Measurements from ENCODE around the gene BCL11B.

The BCL11B gene

DNA sequence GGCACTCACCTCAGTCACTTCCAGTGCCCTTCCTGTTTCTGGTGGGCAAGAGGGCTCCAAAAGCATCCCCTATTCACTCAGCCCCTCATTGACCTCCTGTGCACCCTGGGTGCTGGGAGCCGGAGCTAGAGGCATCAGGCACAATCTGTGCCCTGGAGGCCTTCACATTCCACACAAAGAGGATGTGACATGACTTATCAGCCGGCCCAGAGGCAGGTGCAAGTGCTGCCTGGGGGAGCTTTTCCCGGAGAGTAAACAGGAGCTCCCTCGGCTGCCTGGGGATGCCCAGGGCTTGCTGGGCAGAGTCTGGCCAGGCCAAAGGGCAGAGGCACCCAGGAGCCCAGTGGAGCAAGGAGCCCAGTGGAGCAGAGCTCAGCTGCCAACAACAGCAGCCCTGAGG, 64.5 kb downstream of the BCL11B start:
- DNase-seq (no peak), ATAC-seq (no peak)
- peak overlapping the region; percentile 98 for H3K27ac Mint-ChIP-seq
- no peak overlapping the region for H3K4me3 Mint-ChIP-seq
- H3K9me3 Mint-ChIP-seq, result no peaks in the 10 kb centered on the region
- no peaks in the 10 kb centered on the region for H3K27me3 Mint-ChIP-seq
- peaks cover 99% of the 10 kb centered on the region for H3K4me1 Mint-ChIP-seq
- H3K36me3 Mint-ChIP-seq (ENCODE audit: low read depth), result peaks cover 16% of the 10 kb centered on the region

GRCh38 chr14:99206090-99206489, 65.9 kb downstream of the BCL11B start:
- peak overlapping the region; percentile 98 for H3K27ac Mint-ChIP-seq
- H3K9me3 Mint-ChIP-seq, result no peaks in the 10 kb centered on the region
- ATAC-seq (no peak), DNase-seq (no peak)
- no peaks in the 10 kb centered on the region for H3K27me3 Mint-ChIP-seq
- H3K4me3 Mint-ChIP-seq, result peak overlapping the region; percentile 40
- H3K36me3 Mint-ChIP-seq (ENCODE audit: low read depth), result peaks cover 16% of the 10 kb centered on the region
- peaks cover 99% of the 10 kb centered on the region for H3K4me1 Mint-ChIP-seq

DNA sequence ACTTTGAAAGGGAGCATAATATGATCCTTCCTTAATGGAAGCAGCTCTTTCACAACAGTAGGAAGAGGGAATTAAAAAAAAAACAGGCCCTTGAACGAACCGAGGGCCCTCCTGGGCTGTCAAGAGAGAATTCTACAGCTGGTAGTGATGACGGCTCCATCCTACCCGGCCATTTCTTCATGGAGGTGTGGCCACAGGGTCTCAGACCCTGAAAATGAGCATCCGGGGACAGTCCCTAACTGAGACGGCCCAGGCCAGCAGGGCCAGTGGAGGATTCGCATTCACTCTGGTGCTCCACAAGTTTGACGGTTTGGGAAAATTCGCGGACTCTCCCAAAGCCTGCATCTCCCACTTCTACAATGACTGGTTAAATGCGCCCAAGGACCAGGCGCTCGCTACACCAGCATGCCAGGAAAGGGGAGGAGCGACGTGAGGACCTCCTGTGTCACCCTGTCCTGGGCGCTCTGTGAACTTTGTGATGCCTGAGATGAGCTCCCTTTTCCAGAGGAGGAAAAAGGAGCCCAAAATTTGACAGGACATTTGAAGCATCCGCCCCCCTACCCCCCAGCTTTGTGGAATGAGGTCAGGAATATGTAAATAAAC, 66.8 kb downstream of the BCL11B start:
- Mint-ChIP-seq H3K36me3 (ENCODE audit: low read depth) (peaks cover 16% of the 10 kb centered on the region), H3K9me3 (no peaks in the 10 kb centered on the region), H3K4me1 (peaks cover 99% of the 10 kb centered on the region), H3K4me3 (peak overlapping the region; percentile 40), H3K27me3 (no peaks in the 10 kb centered on the region), H3K27ac (peak overlapping the region; percentile 98)
- ATAC-seq (peak; percentile 34), DNase-seq (no peak)

- H3K9me3 Mint-ChIP-seq, result no peaks in the 10 kb centered on the region
- peaks cover 100% of the 10 kb centered on the region for H3K4me1 Mint-ChIP-seq
- no peak overlapping the region for H3K4me3 Mint-ChIP-seq
- no peaks in the 10 kb centered on the region for H3K27me3 Mint-ChIP-seq
- ATAC-seq, result no peak
- peak overlapping the region; percentile 98 for H3K27ac Mint-ChIP-seq
- no peak for DNase-seq
- H3K36me3 Mint-ChIP-seq (ENCODE audit: low read depth), result peaks cover 22% of the 10 kb centered on the region
Observed at GRCh38 chr14:99203801-99204200, 68.2 kb downstream of the BCL11B start.

DNA sequence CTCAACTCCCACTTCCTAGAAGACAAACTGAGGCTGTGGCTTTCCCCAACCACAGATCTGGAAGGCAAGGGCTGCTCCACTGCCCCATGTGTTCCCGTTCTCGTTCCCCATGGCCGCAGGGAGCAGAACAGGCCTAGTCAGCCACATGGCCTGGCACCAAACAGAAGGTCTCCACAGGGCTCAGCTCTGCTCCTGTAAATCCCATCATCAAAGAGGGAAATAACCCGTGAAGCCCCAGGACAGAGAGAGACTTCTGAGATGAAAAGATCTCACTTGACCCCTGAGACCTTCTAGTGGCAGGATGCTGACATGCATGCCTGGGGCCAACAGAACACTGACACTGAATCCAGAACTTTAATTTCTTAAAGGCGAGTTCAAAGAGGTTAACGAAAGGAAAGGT, 68.9 kb downstream of the BCL11B start:
- Mint-ChIP-seq H3K4me1 (peaks cover 100% of the 10 kb centered on the region), H3K27ac (peak overlapping the region; percentile 98), H3K4me3 (peak overlapping the region; percentile 64), H3K36me3 (ENCODE audit: low read depth) (peaks cover 29% of the 10 kb centered on the region), H3K9me3 (no peaks in the 10 kb centered on the region), H3K27me3 (no peaks in the 10 kb centered on the region)
- ATAC-seq (peak; percentile 30), DNase-seq (no peak)

- H3K27ac Mint-ChIP-seq, result peak overlapping the region; percentile 98
- ATAC-seq, result no peak
- no peak for DNase-seq
- H3K27me3 Mint-ChIP-seq, result no peaks in the 10 kb centered on the region
- H3K9me3 Mint-ChIP-seq, result no peaks in the 10 kb centered on the region
- peaks cover 100% of the 10 kb centered on the region for H3K4me1 Mint-ChIP-seq
- H3K36me3 Mint-ChIP-seq (ENCODE audit: low read depth), result peaks cover 29% of the 10 kb centered on the region
- peak overlapping the region; percentile 64 for H3K4me3 Mint-ChIP-seq
Observed at GRCh38 chr14:99202516-99202915, 69.5 kb downstream of the BCL11B start.

- Mint-ChIP-seq H3K4me3 (peak overlapping the region; percentile 39), H3K27ac (peak overlapping the region; percentile 98), H3K27me3 (no peaks in the 10 kb centered on the region), H3K9me3 (no peaks in the 10 kb centered on the region), H3K36me3 (ENCODE audit: low read depth) (peaks cover 29% of the 10 kb centered on the region), H3K4me1 (peaks cover 100% of the 10 kb centered on the region)
- DNase-seq (no peak), ATAC-seq (peak; percentile 25)
Observed at GRCh38 chr14:99201351-99202073, 70.5 kb downstream of the BCL11B start.

- Mint-ChIP-seq H3K36me3 (ENCODE audit: low read depth) (peaks cover 22% of the 10 kb centered on the region), H3K9me3 (no peaks in the 10 kb centered on the region), H3K4me1 (peaks cover 100% of the 10 kb centered on the region), H3K4me3 (no peak overlapping the region), H3K27me3 (no peaks in the 10 kb centered on the region), H3K27ac (peak overlapping the region; percentile 98)
- DNase-seq (no peak), ATAC-seq (no peak)
Observed at GRCh38 chr14:99200654-99201005, 71.4 kb downstream of the BCL11B start.

DNA sequence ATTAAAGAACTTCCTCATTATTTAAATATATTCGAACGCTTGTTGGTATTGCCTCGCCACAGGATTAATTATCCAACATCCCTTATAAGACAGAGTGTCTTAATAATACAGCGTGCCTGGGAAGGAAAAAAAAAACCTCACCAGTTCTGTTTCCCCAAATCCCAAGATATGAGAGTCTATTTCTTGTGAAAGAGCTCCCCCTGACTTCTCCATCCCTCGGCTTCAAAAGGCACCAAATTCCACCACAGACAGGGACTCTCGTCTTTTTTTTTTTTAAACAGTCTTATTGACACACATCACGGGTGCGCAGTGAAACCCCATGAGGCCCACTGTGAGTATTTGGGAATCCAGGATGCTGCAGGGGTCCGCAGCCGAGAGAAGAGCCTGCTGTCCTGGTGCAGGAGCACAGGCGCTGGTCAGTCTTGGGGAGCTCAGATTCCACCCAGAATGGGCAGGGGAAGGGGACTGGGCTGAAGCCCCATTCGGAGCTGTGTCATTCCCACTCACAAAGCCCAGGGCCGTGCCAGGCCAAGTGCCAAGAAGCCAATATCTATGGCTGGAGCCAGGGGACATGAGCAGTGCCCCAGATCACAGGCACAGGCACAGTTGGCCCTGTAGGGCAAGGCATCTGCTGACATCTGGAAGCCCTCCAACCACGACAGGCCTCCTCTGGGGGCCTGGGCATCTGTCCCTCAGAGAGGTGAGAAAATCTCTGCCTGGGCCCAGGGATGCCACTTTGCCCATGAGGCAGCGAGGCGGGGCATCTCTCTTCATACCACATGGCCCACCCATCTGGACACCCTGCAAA, 71.9 kb downstream of the BCL11B start:
- H3K4me1 Mint-ChIP-seq, result peaks cover 100% of the 10 kb centered on the region

GRCh38 chr14:99198746-99199502, 73.1 kb downstream of the BCL11B start:
- peaks cover 14% of the 10 kb centered on the region for H3K36me3 Mint-ChIP-seq (ENCODE audit: low read depth)
- H3K4me3 Mint-ChIP-seq, result peak overlapping the region; percentile 66
- H3K9me3 Mint-ChIP-seq, result no peaks in the 10 kb centered on the region
- peak overlapping the region; percentile 98 for H3K27ac Mint-ChIP-seq
- peaks cover 100% of the 10 kb centered on the region for H3K4me1 Mint-ChIP-seq
- no peak for ATAC-seq
- no peaks in the 10 kb centered on the region for H3K27me3 Mint-ChIP-seq
- DNase-seq, result no peak

More for the DNA sequence above, 71.9 kb downstream of the BCL11B start:
- H3K36me3 Mint-ChIP-seq (ENCODE audit: low read depth), result peaks cover 17% of the 10 kb centered on the region
- DNase-seq (no peak), ATAC-seq (no peak)
- H3K27ac Mint-ChIP-seq, result peak overlapping the region; percentile 98
- no peaks in the 10 kb centered on the region for H3K9me3 Mint-ChIP-seq
- H3K27me3 Mint-ChIP-seq, result no peaks in the 10 kb centered on the region
- peak overlapping the region; percentile 51 for H3K4me3 Mint-ChIP-seq

DNA sequence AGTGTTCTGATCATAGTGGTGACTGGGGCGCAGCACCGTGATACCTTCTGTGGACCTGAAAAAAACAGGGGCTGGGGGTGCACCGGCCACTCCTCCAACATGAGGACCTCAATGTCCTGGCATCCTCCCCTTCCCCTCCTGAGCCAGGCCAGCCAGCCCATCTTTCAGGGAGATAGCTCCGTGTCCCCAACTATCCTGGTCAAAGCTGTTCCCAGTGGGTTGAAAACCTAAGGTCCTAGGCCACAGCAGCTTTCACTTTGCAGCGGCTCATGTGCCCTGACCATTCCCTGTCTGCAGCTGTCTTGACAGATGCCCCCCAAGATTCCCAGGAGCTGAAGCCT, 75.7 kb downstream of the BCL11B start:
- peak overlapping the region; percentile 98 for H3K27ac Mint-ChIP-seq
- no peak for DNase-seq
- peaks cover 97% of the 10 kb centered on the region for H3K4me1 Mint-ChIP-seq
- H3K4me3 Mint-ChIP-seq, result no peak overlapping the region
- peaks cover 16% of the 10 kb centered on the region for H3K36me3 Mint-ChIP-seq (ENCODE audit: low read depth)
- ATAC-seq, result no peak
- H3K9me3 Mint-ChIP-seq, result no peaks in the 10 kb centered on the region
- no peaks in the 10 kb centered on the region for H3K27me3 Mint-ChIP-seq

DNA sequence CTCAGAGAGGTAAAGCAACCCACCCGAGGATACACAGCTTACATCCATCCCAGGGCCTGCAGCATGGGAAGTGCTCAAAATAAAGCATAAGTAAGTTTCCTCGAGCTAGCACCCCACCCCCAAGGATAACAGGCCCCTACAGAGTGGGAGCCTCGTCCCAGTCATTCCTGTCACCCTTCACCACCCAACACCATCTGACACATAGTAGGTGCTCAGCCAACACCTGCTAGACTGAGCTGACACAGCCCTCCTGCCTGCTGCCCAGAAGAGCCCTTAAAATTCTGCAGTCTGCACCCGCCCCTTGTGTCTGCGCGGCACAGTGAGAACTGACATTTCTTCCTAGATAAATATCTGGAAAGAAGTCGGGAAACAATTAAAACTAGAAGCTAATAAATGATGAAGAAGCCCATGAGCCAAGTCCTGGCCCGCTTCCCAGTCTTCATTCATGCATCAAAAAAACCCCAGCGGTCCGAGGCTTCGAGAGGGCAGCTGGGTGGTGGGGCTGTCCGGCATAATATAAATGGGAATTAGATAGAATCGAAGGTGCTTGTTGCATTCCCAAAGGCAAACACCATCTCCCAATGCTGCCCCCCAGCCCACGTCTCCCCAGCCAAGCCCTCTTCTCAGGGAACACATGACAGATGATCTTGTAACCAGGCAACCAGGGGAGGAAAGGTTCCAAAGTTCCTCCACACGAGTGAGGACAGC, 76.2 kb downstream of the BCL11B start:
- Mint-ChIP-seq H3K36me3 (ENCODE audit: low read depth) (peaks cover 16% of the 10 kb centered on the region), H3K4me3 (peak overlapping the region; percentile 40), H3K9me3 (no peaks in the 10 kb centered on the region), H3K27ac (peak overlapping the region; percentile 98), H3K4me1 (peaks cover 97% of the 10 kb centered on the region), H3K27me3 (no peaks in the 10 kb centered on the region)
- ATAC-seq (peak; percentile 5), DNase-seq (no peak)

GRCh38 chr14:99194736-99195135, 77.3 kb downstream of the BCL11B start:
- Mint-ChIP-seq H3K4me1 (peaks cover 97% of the 10 kb centered on the region), H3K9me3 (no peaks in the 10 kb centered on the region), H3K27ac (peak overlapping the region; percentile 98), H3K27me3 (no peaks in the 10 kb centered on the region), H3K36me3 (ENCODE audit: low read depth) (peaks cover 16% of the 10 kb centered on the region), H3K4me3 (peak overlapping the region; percentile 82)
- DNase-seq (no peak), ATAC-seq (no peak)

GRCh38 chr14:99194136-99194535, 77.9 kb downstream of the BCL11B start:
- DNase-seq (no peak), ATAC-seq (no peak)
- Mint-ChIP-seq H3K27ac (peak overlapping the region; percentile 98), H3K4me3 (peak overlapping the region; percentile 82), H3K4me1 (peaks cover 97% of the 10 kb centered on the region), H3K36me3 (ENCODE audit: low read depth) (peaks cover 13% of the 10 kb centered on the region), H3K9me3 (no peaks in the 10 kb centered on the region), H3K27me3 (no peaks in the 10 kb centered on the region)
